ENCODE data around the gene CBLN3.

CBLN3 gene

GRCh38 chr14:24422694-24423601 lies 6.5 kb downstream of the CBLN3 start:
- no peak overlapping the region for H3K27ac ChIP-seq (ENCODE audit: low read length)
- no peaks in the 10 kb centered on the region for H4K20me1 ChIP-seq (ENCODE audit: insufficient read depth, low read length)
- no peaks in the 10 kb centered on the region for H3K27me3 ChIP-seq (ENCODE audit: low read depth, low read length)
- H3K9ac ChIP-seq (ENCODE audit: low read length) = no peak overlapping the region
- H2AFZ ChIP-seq (ENCODE audit: low read depth, low read length) = 0 out of 2 replicates have a peak overlapping the region, but pooled peaks have one; percentile 34
- no peaks in the 10 kb centered on the region for H3K9me3 ChIP-seq (ENCODE audit: insufficient read depth, low read length)
- H3K4me3 ChIP-seq (ENCODE audit: low read length) = no peak overlapping the region
- no peaks in the 10 kb centered on the region for H3K79me2 ChIP-seq (ENCODE audit: low read length)
- TF ChIP-seq EZH2phosphoT487 (IDR thresholded peaks at IDR 0.05; ENCODE audit: low read depth) (no peak), CTCF (IDR thresholded peaks at IDR 0.05; ENCODE audit: low read depth, low read length) (no peak)
- H3K4me2 ChIP-seq (ENCODE audit: low read length) = no peak overlapping the region
- H3K36me3 ChIP-seq (replicated peaks; ENCODE audit: low read depth, low read length) = no peaks in the 10 kb centered on the region
- H3K4me1 ChIP-seq (ENCODE audit: low read length) = no peaks in the 10 kb centered on the region

GRCh38 chr14:24422261-24422660 lies 7.2 kb downstream of the CBLN3 start:
- no peak overlapping the region for H3K4me2 ChIP-seq (ENCODE audit: low read length)

GRCh38 chr14:24418492-24418873 lies 11.0 kb downstream of the CBLN3 start:
- Histone ChIP-seq H3K79me2 (ENCODE audit: low read length) (no peaks in the 10 kb centered on the region), H4K20me1 (ENCODE audit: insufficient read depth, low read length) (no peaks in the 10 kb centered on the region)

More at GRCh38 chr14:24422261-24422660, 7.2 kb downstream of the CBLN3 start:
- H3K27me3 ChIP-seq (ENCODE audit: low read depth, low read length) = no peaks in the 10 kb centered on the region
- no peaks in the 10 kb centered on the region for H3K36me3 ChIP-seq (replicated peaks; ENCODE audit: low read depth, low read length)
- no peaks in the 10 kb centered on the region for H3K4me1 ChIP-seq (ENCODE audit: low read length)
- H3K79me2 ChIP-seq (ENCODE audit: low read length) = no peaks in the 10 kb centered on the region
- H4K20me1 ChIP-seq (ENCODE audit: insufficient read depth, low read length) = no peaks in the 10 kb centered on the region
- H3K9ac ChIP-seq (ENCODE audit: low read length) = no peak overlapping the region
- H3K9me3 ChIP-seq (ENCODE audit: insufficient read depth, low read length) = no peaks in the 10 kb centered on the region
- H3K27ac ChIP-seq (ENCODE audit: low read length) = no peak overlapping the region
- TF ChIP-seq CTCF (IDR thresholded peaks at IDR 0.05; ENCODE audit: low read depth, low read length) = no peak
- no peak for TF ChIP-seq EZH2phosphoT487 (IDR thresholded peaks at IDR 0.05; ENCODE audit: low read depth)
- H2AFZ ChIP-seq (ENCODE audit: low read depth, low read length) = no peak overlapping the region
- H3K4me3 ChIP-seq (ENCODE audit: low read length) = no peak overlapping the region

More at GRCh38 chr14:24418492-24418873, 11.0 kb downstream of the CBLN3 start:
- no peak overlapping the region for H3K9ac ChIP-seq (ENCODE audit: low read length)
- H3K9me3 ChIP-seq (ENCODE audit: insufficient read depth, low read length) = no peaks in the 10 kb centered on the region
- H3K27me3 ChIP-seq (ENCODE audit: low read depth, low read length) = no peaks in the 10 kb centered on the region
- no peaks in the 10 kb centered on the region for H3K36me3 ChIP-seq (replicated peaks; ENCODE audit: low read depth, low read length)
- H3K4me2 ChIP-seq (ENCODE audit: low read length) = no peak overlapping the region
- H3K4me1 ChIP-seq (ENCODE audit: low read length) = no peaks in the 10 kb centered on the region
- no peak overlapping the region for H3K4me3 ChIP-seq (ENCODE audit: low read length)
- TF ChIP-seq CTCF (IDR thresholded peaks at IDR 0.05; ENCODE audit: low read depth, low read length) (no peak), EZH2phosphoT487 (IDR thresholded peaks at IDR 0.05; ENCODE audit: low read depth) (no peak)
- no peak overlapping the region for H2AFZ ChIP-seq (ENCODE audit: low read depth, low read length)
- H3K27ac ChIP-seq (ENCODE audit: low read length) = no peak overlapping the region

Data from OCI-LY3 (cell line).